Activated T-cell treated with anti-CD3 and anti-CD28 coated beads for 4 hours (primary cell): ENCODE measurements around the gene BCR.

ENCODE experiments used
- DNase-seq: peaks from one replicate; pipeline ENCODE4 v3.0.0-alpha.2; 2020

BCR gene

DNA sequence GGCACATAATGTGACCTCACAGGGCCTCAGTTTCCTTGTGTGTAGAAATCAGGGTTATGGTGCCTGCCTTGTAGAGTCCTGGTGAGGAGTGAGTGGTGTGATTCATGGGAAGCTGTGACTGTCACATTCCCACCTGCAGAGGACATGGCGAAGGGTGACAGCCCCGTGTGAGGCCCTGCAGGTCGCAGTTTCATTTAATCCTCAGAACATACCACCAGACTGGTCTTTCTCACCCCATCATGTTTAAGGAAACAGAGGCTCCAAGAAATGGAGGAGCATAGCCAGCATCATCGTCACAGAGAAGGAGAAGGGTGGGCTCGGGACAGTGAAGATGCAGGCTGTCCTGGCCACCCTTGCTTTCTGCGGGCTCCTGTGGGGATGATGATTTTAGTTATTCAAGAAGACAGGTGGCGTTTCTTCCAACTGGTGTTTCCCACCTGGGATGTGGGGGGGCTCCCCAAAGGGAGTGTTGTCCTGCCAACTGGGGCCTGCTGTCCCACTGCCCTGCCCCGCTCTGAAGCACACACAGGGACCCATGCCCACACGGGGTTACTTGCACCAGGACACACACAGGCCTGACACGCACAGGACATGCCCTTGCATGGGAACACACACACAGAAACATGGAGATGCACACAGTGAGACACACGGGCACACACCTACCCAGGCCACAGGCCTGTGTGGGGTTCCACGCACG, 100.2 kb downstream of the BCR start:
- no peak for DNase-seq

DNA sequence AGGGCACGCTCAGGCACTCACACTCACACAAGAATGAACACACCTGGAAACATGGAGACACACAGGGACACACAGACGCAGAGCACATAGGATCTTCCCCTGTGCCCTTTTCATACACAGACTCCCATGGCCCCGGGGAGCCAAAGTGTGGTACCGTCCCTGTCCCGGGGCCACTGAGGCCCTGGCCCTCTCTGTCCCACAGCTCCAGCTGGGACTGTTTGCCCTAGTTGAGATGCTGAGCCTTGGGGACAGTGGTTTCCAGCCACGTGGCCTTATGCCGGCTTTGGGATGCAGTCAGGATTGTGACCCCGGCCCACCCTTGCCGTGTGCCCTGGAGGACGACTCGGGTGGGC, 100.7 kb downstream of the BCR start:
- DNase-seq = no peak

DNA sequence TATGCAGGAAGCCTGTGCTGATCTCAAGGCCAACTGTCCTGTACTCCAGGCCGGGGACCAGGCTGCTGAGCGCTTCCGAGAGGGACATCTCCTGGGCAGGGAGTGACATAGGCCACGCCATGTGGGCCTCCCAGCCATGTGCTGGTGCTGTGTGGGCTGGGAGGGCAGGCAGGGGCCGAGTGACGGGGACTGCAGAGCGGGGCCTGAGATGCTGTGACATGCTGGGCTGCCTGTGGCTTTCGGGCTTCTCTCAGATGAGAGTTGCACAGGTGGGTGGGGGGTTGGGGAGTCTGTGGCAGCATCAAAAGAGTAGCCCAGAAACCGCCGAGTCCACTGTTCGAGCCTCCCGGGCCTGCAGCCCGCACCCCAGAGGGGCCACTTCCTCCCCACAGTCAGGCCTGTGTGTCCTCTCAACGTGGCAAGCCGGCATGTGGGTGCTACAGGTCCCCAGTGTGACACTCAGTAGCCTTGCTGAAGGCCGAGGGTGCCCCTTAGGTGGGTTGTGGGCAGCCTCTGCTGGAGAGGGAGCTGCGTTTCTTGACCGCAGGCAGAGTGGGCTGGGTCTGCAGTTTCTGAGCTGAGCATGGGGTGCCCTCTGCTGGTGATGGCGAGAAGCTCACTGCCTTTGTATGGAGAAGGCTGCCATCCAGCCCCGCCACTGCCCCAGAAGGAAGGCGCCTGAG, 101.2 kb downstream of the BCR start:
- peak; percentile 77 for DNase-seq

DNA sequence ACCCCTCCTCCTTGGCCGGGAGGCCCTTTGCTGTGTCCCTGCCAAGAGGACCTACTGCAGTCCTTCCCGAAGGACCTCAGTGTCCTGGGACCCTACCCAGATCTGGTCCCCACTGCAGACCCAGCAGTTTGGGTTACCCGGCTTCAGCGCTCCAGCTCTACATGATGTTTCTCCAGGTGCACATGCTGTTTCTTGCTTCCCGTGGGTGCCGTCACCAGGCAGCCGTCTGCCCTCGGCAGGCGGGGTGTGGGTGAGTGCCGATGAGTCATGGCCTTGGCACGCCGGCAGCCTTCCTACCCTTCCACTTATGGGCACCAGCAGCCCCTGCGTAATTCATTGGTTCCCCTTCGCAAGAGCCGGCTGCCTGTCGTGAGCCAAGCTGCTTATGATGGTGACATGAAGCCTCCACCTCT, 101.8 kb downstream of the BCR start:
- no peak for DNase-seq

DNA sequence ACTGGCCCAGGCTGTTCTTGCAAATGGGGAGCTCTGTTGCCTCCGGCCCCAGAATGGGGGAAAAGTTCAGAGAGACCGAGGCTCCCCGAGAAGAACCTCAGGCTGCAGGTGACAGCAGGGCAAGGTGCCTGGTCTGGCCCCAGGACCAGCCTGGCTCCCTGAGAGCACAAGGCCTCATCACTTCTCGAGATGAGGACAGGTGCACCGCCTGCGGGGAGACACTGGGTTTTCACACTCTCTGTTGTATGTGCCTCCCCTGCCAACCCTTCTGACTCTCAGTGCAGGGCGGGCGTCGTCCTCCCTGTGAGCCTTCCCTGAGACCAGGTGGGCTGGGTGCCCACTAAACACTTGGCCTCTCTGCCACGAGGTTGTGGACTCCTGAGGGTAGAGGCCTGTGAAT, 102.2 kb downstream of the BCR start:
- no peak for DNase-seq

DNA sequence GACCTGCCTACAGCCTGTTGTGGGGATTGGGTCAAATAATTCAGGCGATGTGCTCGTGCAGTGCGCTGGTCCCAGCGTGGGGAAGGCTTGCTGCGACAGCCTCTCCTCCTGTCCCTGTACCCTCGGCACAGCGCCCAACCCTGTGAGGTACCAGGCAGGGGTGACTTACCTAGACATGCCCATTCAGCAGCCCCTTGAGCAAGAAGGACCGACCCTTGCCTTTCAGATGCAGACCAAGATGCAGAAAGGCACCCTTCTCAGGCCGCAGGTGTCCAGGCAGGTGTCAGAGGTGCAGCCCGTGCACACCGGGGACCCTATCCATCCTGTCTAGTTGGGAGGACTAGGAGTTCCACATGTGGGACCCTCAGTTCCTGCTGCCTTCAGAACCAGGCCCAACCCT, 102.7 kb downstream of the BCR start:
- no peak for DNase-seq

DNA sequence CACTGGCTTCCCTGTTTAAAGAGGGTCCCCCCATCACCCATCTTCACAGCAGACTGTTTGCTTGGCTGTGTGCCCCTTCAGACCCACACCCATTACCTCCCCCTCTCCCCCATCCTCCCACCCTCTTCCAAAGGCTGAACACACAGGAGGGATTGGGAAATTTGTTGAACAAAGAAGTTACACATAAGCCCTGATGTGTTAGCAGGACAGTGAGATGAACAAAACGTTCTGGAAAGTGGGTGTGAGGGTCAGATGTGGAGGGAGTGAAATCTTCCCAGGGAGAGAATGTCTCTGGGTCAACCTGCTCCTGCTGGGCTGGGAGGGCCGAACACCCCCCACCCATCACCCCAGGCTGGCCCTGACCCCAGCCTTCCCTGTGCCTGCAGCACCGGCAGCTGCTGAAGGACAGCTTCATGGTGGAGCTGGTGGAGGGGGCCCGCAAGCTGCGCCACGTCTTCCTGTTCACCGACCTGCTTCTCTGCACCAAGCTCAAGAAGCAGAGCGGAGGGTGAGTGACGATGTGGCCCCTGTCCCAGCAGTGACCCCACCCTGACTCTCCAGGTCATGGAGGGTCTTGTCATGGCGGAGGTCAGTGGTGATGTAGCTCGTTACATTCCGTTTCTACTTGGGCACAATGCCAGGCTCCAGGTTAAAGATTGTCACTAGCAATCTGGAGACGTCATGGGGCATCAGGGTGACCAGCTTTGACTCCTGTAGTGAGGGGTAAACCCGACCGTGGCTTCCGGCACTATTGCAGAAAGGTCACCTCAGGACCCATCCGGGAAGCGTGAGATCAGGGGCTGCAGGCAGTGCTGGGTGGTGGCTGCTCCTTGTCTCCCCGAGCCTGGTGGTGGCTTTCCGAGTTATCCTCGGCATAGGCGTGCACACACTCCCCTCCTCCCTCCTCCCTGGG, 103.5 kb downstream of the BCR start:
- no peak for DNase-seq

DNA sequence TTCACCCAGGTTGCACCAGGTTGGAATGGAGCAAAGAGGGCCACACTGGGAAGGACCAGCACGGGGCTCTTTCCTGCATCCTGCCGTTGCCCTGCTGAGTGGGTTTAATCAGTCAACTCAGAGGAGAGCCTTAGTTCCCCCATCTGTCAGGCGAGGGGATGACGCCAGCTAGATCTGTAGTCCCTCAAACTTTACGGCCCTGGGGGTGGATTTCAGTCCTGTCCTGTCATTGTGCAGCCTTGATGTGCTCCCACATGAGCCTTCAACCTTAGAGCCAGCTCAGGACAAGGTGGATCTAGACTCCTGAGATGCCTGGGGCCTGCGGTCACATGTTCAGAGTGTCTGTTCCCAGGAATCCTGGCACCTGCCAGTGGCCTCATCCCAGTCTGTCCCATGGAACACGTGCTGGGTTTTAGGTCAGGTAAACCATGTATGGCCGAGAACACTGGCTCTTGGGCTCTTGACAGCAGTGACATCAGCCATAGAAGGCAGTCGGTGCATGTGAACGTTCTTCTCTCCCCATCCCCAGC, 104.3 kb downstream of the BCR start:
- no peak for DNase-seq

DNA sequence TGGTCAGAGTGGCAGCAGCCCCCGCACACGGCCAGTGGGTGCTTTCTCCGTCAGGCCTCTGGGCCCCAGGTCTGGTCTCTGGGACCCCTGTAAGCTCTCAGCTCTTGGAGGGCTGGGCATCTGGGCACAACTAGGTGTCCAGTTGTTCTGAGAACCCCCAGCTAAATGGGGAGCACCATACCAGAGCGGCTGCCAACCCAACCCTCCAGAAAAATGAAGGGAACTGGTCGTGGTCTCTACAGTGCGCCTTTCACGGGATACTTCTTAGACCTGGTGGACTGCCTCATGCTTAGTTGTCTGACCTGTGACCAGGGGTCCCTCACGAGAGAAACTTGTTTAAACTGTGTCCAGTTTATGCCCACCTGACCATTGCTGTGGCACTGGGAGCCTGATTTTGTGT, 104.9 kb downstream of the BCR start:
- no peak for DNase-seq

DNA sequence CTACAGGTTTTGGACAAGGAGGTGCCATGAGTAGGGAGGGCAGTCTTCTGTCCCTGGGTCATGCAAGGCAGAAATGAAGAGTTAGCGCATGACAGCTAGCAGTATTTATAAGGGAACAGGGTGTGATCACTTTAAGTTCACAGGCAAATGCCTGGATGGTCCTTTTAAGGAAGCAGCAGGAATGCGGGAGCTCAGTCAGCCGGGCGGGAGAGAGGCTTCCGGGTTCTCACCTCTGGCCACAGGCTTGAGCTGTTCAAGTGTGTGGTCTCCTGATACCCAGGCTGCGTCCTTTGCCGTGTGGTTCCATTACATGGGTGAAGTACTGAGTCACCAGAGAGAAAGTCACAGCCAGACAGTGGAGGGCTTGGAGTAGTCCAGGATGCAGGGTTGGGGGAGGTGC, 105.4 kb downstream of the BCR start:
- no peak for DNase-seq

DNA sequence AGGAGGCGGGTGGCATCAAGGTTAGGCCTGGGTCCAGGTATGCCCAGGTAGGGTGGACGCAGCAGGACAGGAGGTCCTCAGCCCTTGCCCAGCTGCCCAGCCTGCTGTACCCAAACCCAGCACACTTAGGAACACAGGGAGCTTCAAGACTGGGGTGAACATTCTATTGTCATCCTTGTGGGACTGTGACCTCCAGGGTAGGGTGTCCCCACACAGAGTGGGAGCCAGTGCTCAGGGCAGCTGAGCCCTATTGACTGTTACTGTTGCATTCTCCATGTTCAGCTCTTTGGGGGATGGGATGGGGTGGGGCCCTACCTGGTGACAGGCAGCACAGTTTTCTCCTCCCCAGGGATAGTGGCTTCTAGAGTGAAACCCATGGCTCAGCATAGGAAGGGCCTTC, 106.0 kb downstream of the BCR start:
- DNase-seq = no peak

DNA sequence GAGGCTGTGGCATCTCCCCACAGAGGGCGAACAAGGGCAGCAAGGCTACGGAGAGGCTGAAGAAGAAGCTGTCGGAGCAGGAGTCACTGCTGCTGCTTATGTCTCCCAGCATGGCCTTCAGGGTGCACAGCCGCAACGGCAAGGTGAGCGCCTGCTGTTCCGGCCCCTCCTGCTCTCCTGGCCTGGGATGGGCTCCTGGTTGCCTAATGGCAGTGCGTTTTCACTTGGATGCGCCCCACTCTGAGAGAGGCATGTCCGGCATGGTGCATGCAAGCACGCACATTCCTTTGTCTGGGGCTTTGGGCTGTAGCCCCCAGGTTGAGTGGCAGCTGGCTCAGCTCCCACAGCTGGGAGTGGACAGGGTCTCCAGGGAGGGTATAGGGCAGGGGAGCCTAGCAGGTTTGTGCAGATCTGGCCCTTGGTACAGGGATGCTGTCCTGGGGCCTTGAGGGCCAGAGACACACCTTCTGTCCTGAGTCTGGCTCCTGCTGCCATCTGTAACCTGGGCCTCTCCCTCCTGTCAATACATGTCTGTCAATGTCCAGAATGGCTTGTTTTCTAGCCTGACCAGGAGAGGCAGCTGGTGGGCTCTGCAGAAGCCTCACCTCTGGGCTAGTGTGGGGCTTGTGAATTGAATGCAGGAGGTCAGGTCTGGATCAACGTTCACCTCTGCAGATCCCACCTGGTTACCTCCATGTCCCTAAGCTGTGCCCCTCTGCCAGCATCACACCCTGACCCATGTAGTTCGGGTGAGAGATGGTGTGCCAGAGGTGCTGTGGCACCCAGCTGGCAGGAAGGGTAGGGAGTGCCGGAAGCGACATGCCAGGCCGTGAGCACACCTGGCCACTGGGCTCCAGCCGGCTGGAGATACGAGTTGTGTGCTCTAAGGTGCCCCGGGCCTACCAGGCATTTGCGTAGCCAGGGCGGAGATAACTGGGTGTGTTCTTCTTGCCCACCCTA, 107.1 kb downstream of the BCR start:
- no peak for DNase-seq

DNA sequence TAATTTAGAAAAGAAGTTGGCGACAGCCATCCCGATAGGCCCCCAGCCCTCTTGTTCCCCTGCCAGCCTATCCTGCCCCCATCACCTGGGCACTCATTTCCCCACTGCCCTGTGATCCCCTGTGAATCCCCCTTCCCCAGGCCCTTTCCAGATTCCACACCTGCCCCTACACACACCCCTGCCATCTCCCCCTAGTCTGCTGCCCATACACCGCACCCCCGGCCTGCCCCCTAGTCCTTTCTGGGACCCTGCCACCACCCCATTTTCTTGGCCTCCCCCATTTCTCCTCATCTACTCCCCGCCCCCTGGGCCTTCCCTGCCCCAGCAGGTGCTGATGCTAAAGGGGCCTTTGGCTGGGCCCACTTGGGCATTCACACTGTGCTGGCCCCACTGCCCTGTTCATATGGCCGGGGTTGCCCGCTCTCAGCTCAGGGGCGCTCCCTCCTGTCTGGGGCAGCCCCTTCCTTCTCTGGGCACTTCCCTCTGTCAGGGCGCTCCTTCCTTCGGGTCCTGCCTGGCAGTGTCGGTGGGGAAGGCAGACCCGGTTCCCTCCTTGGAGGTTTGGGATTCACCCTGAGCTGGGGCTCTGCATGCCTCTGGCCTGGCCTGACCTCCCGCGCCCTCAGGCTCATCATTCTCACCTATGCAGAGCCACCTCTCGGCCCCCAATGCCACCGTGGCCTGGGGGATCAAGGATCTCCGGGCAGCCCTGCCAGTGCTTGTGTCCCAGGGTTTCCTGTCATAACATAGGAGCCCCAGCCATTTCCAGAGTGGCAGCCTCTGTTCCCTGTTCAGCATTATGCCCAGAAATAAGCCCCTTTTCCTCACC, 108.2 kb downstream of the BCR start:
- DNase-seq = no peak

DNA sequence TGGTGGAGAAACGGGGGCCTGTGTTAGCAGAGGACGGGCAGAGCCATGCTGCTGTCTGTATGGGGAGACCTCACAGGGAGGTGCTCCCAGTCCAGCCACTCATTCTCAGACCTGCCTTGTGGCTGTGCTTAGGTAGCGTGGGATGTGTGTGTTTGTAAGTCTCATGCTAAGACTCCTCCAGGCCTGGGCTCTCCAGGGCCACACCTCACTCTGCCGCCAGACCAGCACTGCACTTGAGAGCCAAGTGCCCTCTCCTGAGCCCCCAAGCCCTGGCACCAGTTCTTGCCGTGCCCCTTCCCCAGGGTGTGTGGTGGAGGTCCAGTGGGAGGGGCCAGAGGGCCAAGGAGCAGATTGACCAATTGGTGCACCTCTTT, 108.8 kb downstream of the BCR start:
- no peak for DNase-seq

DNA sequence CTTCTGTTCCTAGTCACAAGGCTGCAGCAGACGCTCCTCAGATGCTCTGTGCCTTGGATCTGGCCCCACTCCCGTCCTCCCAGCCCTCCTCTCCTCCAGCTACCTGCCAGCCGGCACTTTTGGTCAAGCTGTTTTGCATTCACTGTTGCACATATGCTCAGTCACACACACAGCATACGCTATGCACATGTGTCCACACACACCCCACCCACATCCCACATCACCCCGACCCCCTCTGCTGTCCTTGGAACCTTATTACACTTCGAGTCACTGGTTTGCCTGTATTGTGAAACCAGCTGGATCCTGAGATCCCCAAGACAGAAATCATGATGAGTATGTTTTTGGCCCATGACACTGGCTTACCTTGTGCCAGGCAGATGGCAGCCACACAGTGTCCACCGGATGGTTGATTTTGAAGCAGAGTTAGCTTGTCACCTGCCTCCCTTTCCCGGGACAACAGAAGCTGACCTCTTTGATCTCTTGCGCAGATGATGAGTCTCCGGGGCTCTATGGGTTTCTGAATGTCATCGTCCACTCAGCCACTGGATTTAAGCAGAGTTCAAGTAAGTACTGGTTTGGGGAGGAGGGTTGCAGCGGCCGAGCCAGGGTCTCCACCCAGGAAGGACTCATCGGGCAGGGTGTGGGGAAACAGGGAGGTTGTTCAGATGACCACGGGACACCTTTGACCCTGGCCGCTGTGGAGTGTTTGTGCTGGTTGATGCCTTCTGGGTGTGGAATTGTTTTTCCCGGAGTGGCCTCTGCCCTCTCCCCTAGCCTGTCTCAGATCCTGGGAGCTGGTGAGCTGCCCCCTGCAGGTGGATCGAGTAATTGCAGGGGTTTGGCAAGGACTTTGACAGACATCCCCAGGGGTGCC, 109.8 kb downstream of the BCR start:
- peak; percentile 37 for DNase-seq

DNA sequence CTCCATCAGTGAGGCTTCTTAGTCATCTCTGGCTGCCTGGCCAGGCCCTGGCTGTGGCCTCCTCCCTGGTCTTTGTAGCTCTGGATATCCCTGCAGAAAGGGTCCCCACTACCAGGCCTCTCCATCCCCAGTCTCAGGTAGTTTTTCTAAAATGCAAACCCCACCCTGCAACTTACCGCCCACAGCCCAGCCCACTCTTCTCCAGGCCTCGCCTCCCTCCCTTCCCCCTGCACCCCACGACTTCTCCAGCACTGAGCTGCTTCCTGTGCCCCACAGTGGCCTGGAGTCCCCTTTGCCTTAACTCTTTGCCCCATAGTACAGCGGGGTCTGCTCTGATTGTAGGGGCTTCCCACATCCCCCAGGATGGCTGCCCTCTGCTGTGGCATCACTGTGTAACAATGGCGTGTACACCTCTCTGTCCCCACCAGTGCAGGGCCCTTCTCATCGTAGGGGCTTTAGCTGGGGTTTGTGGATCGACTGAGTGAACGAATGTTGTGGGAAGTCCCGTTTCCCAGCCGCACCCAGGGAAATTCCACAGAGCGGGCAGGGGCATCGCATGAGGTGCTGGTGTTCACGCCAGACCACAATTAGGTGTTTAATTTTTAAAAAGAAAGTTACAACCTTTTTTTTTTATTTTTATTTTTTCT, 111.6 kb downstream of the BCR start:
- no peak for DNase-seq

DNA sequence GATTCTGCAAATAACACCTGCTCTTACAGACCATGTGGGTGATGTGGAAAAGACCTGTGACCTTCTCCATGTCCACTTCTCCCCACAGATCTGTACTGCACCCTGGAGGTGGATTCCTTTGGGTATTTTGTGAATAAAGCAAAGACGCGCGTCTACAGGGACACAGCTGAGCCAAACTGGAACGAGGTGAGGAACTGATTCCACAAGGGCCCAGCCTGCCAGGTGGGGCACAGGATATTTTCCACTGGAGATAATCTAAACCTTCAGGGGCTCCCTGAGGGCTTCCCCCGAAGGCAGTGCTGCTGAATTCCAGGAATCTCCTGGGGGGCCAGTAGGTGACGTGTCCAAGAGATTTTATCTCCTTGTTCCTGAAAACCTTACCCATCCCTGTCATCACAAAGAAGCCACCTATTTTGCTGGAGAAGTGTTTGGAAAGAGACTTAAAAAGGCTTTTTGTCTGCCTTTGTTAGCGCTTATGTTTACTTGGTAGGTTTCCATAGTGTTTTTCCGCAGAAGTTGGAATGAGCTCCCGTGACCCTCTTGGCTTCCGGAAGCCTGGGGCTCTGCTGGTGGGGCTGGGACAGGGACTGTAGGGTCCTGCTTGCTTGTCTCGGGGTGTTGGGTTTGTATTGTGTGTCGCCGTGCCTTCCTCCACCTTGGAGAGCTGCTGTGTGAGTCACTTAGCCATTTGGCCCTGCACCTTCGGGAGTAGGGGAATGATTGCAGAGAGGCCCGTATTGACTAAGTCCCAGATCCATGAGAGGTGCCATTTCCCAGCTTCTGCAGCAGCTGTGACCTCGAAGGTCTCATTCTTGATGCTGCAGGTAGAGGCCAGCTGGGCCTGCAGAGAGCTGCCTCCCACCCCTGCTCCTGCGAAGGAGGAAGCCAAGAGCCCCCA, 112.4 kb downstream of the BCR start:
- no peak for DNase-seq

DNA sequence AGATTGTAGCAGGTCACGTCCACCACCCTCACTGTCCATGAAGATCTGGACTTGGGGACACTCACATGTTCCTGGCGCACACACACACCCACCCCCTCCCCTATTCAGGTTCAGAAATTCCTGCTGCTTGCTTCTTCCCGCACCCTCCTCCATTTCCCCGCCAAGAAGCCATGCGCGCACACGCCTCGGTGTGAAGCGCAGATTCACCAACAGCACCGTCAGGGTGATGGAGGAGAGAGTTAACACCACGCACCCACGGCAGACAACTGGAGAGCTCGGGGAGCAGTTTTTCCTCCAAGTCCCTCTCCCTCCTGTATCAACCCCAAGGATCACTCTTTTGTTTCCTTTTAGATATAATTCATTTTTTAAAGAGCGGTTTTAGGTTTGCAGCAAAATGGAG, 113.4 kb downstream of the BCR start:
- DNase-seq = no peak

DNA sequence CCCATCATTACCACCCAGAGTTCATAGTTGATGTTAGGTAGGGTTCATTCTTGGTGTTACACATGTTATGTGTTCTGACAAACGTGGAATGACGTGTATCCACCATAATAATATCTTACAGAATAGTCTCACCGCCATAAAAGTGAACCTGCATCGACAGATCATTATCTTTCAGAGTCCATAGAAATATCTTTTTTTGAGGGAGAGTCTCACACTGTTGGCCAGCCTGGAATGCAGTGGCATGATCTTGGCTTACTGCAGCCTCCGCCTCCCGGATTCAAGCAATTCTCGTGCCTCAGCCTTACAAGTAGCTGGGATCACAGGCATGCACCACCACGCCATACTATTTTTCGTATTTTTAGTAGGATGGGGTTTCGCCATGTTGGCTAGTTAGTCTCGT, 113.9 kb downstream of the BCR start:
- DNase-seq = no peak
